AG09309 (cell line): Measurements from ENCODE around the gene ANKRD34A.

Experiments used
- DNase-seq: peaks from one replicate; pipeline ENCODE4 v3.0.0-alpha.2; 2010; ENCODE audit warnings: low read depth
- H3K4me3 ChIP-seq: 2 replicates; pipeline ENCODE4 v1.5.1; 2011; ENCODE audit warnings: mild to moderate bottlenecking, low read depth, low read length, moderate library complexity; ENCODE audit not compliant: control insufficient read depth
- CTCF ChIP-seq: IDR thresholded peaks from 2 replicates; pipeline ENCODE4 v1.5.1; 2011; ENCODE audit warnings: mild to moderate bottlenecking, low read depth, low read length, inconsistent platforms; ENCODE audit not compliant: insufficient read depth, control insufficient read depth; ENCODE audit errors: missing control alignments

Gene ANKRD34A

GRCh38 chr1:145977486-145978470 is 13.4 kb upstream of the ANKRD34A start:
- DNase-seq: peak; percentile 62
- peak; percentile 82 for TF ChIP-seq CTCF
- H3K4me3 ChIP-seq: no peak overlapping the region

- no peak for TF ChIP-seq CTCF
- no peak overlapping the region for H3K4me3 ChIP-seq
- no peak for DNase-seq
Measured at GRCh38 chr1:145977016-145977415, 12.6 kb upstream of the ANKRD34A start.

GRCh38 chr1:145975216-145975615 is 10.8 kb upstream of the ANKRD34A start:
- no peak for DNase-seq
- no peak for TF ChIP-seq CTCF
- no peak overlapping the region for H3K4me3 ChIP-seq

GRCh38 chr1:145974721-145975120 is 10.3 kb upstream of the ANKRD34A start:
- no peak for TF ChIP-seq CTCF
- no peak overlapping the region for H3K4me3 ChIP-seq
- DNase-seq: no peak

- no peak overlapping the region for H3K4me3 ChIP-seq
- no peak for DNase-seq
- no peak for TF ChIP-seq CTCF
Measured at GRCh38 chr1:145972580-145972979, 8.2 kb upstream of the ANKRD34A start.

- no peak overlapping the region for H3K4me3 ChIP-seq
- no peak for DNase-seq
- no peak for TF ChIP-seq CTCF
Measured at GRCh38 chr1:145967288-145967687, 2.9 kb upstream of the ANKRD34A start.
